ENCODE data around the gene KIF7.

KIF7 gene

DNA sequence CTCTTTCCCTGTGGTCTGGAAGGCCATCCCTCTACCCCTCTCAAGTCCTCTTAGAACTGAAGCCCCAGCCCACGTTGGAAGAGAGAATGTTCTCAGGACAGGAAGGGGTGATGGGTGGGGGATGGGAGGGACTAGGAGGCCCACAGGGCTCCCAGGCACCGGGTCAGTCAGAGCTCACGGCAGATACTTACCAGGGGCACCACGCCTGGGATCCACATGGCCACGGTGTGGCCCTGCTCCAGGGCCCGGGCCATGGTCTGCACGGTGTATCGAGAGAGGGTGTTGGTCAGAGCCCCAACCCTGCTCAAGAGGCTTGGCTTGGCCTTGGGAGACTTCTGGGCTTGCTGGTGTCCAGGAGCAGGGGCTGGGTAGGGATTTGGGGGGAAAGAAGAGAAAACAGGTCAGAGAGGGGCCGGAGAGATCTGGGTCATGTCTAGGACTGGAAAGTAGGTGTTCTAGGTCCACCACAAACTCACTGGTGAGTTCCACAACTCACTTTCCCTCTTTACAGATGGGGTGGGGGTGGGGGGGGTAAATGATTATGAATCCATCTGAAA is 14.1 kb upstream of the KIF7 start:
- no peak for DNase-seq (ENCODE audit: low read depth)

DNA sequence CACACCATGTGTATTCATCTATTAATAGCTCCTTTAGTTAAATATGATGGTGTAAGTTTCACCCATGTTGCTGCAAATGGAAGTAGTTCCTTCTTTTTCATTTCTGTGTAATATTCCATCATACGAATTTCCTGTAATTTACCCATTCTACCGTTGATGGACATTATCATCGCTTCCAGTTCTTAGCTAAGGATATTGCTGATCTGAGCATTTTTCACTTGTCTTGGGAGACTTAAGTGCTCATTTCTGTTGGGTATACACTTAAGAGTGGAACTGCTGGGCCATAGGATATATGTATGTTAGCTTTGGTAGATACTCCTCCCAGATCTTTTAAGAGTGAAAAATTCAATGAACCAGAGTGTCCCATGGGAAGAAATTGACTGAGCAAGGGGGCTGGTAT is 12.9 kb upstream of the KIF7 start:
- no peak for DNase-seq (ENCODE audit: low read depth)

DNA sequence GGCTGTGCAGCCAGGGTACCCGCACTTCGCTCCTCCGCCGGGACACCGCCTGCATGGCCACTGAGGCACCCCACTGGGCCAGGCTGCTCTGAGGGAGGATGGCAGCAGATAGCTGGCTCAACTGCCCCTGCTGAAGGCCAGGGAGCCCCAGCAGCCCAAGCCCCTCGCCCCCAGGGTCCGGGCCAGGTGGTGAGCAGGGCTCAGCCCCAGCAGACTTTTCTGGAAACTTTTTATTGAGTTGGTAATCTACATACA is 12.4 kb upstream of the KIF7 start:
- no peak for DNase-seq (ENCODE audit: low read depth)

DNA sequence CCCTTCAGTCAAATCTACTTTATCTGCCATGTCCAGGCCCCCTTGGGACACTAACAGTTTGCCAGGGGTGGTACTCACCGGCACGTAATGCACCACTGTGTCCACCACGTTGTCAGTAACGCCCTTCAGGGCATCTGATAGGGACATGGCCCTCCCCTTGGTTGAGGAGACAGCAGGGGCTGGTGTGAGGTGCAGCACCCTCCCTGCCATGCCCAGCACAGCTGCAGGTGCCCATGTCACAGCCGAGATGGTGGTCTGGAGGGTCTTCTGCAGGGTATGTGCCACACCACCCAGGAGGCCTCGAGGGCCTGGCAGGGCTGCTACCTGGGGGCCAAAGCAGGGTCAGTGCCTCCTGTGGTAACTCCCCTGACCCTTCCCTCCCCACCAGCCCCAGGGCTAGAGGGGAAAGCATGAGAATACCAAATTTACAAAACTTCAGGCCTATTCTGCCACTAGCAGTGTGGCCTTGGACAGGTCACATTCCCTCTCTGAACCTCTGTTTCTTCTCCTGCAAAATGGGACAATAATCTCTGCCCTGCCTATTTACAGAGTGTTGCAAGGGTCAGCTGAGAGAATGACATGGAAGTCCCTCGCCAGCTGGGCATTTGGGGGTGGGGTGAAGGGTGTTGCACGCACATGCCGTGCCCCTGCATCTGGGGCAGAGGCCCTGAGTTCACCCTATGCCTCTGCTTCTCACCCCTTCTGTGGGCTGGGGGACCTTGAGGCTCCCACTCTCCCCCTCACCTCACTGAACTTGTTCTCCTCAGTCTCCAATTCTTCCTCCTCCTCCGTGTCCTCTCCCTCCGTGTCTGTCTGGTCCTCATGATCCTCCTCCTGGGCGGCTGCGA is 11.8 kb upstream of the KIF7 start:
- no peak for DNase-seq (ENCODE audit: low read depth)

DNA sequence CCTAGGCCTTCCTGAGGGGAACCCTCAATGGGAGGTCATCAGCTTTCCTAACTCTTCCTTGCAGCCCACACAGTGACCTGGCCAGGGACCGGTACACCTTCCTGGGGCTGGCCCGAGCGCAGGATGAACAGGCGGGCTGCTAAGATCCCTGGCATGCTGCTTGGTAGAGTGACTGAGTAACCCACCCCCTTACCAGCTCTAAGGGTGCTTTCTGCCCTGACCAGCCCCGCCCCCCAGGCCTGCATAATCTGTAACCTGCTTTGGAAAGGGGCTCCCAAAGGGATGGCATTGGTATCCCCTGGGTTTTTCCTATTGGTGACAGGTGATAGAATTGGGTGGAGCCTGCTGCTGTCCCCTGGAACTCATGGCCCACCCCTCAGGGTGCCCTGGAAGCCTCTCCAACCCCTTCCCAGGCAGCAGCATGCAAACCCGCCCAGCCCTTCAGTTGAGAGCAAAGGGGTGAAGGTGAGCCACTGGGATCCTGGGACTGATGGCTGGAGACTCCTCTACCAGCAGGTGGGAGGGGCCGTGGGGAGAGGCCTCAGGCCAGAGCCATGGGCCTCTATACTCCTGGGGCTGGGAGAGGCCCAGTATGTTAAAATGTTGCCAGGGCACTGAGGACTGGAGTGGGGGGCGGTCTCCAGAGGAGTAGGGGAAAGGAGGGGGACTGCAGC is 11.1 kb upstream of the KIF7 start:
- no peak for DNase-seq (ENCODE audit: low read depth)

DNA sequence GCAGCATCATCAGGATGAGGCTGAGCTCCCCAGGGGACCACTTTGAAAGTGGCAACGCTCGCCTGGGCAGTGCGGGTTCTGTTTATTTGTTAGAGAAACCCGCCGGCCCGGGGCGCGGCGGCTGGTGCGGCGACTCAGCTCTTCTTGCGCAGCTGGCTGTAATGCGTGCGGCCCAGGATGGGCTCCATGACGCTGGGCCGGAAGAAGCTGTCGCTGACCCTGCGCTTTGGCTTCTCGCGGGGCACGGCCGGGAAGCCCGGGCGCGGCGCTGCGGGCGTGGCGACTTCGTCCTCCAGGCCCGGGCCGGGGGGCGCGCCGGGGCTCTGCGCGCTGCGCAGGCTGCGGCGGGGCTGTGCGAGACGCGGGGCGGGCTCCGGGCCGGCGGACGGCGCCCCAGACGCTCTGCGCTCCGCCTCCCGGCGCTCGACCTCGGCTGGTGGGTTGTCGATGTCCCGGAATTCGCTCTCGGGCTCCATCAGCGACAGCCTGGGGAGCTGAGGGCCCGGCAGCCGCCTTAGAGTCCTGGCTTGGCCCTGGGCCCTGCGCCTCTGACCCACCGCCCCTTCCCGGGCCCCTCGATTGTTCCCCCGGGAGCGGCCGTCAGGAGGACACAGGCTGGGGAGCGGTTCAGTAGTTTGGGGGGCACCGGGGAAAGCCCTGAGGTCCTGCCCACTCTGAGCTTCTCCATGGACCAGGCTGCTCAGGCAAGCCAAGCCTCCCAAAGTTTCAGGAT is 10.3 kb upstream of the KIF7 start:
- no peak for DNase-seq (ENCODE audit: low read depth)

DNA sequence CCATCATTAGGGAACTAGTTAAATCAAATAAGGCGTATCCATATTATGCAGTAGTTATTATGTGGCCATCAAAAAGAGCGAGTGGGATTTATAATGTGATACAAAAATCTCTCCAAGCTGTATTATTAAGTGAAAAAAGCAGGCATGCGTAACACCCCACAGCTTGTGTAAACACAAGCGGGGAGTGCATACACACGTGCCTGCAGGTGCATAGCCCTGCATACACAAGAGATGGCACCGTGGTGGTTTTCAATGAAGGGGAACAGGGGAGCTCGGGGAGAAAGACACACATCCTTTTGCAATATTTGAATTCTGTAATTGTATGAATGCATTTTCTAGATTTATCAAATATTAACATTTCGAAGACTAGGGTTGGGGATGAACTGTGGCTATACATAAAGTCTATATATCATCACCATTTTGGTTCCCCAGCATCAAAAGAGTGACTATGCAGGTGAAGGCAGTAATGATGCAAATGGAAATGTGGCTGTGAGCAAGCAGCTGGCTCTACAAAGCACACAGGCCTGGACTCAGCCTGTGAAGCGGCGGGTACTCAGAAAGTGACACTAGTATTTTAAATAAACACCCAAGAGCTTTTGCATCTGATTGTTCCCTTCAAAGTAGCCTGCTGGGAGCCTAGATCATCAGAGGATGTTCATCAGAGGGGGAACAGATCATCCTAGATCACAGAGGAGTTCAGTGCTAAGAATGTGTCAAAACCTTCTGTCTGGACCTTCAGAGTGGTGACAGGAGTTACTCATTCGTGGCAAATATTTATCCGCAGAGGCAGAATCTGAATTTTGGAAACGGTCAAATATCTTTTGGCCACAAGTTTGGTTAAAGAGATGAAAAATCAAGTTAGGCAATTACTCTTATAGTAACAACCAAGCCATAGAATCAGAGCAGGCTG is 9.4 kb upstream of the KIF7 start:
- no peak for DNase-seq (ENCODE audit: low read depth)

DNA sequence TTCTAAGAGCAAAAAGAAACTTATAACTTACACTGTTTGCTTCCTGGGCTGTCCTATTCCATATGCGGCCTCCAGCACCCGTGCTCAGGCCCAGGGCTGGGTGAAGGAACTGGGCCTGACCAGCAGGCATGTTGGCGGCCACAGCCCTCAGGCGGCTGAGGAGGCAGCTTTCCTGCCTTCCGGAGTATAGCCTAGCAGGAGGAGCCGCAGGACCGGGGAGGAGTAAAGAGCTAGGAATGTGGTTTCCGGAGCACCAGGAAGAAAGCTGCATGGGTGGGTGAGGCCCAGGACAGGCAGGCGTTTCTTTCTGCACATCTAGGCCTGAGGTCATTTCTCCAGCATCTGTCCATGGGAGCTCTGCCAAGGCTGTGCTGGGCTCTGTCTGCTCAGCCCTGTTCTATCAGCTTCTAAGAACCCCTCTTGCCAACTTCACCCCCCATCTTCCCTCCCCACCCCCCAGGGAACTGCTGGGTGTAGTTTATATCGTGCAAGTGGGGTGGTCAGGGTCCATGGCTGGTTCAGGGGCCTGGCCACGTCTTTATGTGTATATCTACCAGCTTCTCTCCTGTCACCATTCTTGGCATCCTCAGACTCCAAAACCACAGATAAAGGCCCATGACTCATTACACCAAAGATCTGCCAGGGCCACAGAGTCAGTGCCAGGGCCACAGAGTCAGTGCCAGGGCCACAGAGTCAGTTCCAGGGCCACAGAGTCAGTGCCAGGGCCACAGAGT is 7.8 kb upstream of the KIF7 start:
- DNase-seq (ENCODE audit: low read depth): no peak

DNA sequence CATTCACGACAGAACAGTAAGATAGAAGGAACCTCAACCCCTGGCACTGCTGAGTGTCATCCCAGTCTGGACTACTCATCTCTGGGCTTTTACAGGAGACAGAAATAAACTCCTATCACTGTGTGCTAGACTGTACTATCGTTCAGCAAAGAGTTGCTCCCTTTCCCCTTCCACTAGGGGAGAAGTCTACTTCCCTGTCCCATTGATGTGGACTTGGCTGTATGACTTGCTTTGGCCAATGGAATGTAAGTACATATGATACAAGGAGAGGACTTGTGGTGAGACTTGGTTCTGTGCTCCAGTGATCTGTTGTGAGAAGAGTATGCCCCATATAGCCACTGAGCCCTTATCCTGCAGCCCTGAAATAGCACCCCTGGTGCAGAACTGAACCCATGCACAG is 5.3 kb upstream of the KIF7 start:
- no peak for DNase-seq (ENCODE audit: low read depth)

DNA sequence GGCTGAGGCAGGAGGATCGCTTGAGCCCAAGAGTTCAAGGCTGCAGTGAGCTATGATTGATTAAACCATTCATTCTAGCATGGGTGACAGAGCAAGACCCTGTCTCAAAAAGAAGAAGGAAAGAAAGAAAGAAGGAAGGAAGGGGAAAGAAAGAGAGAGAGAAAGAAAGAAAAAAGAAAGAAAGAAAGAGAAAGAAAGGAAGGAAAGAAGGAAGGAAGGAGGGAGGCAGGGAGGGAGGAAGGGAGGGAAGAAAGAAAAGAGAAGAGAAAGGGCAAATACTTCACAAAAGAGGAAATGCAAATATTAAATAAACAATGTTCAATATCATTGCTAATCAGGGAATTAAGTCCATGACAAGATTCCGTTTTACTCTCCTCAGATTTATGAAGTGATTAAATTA is 4.0 kb upstream of the KIF7 start:
- DNase-seq (ENCODE audit: low read depth): no peak

DNA sequence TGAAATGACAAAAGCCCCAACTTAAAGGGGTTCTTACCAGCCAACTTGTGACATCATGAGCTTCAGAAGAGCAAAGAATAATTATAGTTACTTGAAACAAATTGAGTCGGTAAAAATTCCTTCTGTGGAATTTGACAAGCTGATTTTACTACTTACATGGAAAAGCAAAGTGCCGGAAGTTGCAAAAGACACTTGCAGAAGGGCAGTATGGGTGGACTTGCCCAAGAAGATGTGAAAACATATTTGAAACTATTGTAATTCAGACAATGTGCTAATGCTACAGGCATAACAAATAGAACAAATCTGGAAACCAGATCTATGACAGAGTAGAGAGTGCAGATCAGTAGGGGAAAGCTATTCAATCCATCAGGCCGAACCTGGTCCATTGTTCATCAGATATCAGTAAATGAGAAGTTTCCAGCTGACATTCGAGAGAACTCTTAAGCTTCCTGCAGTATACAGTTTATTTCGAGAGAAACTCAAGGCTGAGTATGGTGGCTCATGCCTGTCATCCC is 2.5 kb upstream of the KIF7 start:
- DNase-seq (ENCODE audit: low read depth): no peak

DNA sequence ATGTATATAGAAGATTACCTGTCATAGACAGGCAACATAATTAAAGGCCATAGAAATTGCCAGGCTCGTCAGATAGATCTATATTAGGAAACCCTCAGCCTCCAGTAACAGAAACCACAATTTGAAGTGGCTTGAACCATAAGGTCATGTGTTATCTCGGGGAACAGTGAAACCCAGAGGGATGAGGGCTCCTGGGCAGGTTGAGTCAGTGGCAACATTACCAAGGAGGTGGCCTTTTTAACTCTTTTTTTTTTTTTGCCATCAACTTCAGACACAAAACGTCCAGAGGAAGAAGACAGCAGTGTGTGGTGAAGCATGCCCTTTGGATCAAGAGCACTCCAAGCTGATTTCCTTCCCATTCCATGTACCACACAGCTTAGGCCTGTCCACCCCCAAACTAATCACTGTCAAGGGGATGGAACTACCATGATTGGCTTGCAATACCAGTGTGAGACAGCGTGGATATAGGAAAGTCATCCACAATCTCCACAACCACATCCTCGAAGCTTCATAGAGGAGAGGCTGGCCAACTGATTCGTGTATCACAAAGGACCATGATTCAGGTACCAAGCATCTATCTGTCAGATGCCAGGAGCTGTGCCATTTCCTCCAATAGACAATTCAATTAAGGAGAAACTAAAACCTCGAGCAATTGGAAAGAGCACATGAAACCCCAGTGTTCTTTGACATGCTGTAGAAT is 999 bp upstream of the KIF7 start:
- no peak for DNase-seq (ENCODE audit: low read depth)

DNA sequence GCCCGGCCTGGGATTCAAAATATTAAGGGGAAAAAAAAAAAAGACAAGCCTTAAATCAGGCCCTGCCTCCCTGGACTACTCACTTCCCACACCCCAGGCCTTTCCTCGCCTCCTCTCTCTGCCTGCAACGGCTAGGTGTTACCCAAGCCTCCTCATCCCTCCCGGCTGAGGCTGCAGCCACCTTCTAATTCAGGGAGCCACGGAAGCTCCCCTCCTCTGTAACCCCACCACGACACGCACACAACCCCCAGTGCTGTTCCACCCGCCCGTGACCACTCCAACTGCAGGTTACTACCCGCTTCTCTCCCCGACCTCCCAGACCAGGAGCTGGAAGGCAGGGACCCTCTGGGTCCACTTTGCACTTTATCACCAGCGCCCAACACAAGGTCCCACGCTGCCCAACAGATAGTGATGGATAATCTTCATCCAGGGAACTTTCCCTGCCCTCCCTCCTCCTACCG is 936 bp downstream of the KIF7 start:
- DNase-seq (ENCODE audit: low read depth): no peak

DNA sequence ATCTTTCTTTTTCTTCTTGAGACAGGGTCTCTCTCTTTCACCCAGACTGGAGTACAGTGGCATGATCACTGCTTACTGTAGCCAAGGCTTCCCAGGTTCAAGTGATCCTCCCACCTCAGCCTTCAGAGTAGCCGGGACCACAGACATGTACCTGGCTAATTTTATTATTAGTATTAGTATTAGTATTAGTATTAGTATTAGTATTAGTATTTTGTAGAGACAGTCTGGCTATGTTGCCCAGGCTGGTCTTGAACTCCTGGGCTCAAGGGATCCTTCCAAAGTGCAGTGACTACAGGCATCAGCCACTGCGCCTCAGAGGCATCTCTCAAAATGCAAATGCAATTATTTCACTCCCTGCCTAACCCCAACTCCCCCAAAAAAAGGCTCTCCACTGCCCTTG is 1.7 kb downstream of the KIF7 start:
- DNase-seq (ENCODE audit: low read depth): no peak

DNA sequence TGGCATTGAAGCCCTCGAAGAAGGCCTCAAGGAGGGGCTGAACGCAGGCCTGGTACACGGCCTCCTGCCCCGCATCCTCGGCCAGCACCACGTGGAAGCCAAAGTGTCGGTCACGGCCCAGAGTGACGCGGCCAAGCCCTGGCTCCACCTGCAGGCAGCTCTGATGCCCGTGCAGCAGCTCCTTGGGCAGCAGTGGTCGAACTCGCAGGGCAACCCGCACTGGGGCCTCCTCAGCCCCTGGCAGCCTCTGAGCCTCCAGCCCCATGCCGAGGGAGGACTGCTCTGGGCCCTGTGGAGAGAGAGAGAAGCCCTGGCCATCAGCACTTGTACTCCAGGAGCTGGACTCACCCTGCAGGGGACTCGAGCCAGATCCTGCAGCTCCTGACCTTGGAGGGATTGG is 2.6 kb downstream of the KIF7 start:
- DNase-seq (ENCODE audit: low read depth): no peak

DNA sequence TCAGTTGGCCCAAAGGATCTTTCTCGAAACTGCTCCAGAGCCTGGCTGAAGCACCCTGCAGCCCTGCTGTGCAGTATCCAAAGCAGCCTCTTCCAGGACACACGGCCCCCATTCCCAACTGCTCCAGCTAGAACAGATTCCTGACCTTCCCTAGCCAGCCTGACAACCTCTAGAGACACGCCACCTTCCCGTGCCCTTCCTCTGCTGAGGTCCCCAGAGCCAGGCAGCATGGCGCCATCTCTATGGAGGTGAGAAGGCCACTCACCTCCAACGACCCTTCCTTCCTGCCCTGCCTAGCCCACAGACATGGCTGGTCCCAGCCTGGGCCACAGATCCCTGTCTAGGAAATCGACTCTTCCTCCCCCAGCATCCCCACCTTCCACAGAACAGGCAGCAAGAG is 3.1 kb downstream of the KIF7 start:
- no peak for DNase-seq (ENCODE audit: low read depth)

DNA sequence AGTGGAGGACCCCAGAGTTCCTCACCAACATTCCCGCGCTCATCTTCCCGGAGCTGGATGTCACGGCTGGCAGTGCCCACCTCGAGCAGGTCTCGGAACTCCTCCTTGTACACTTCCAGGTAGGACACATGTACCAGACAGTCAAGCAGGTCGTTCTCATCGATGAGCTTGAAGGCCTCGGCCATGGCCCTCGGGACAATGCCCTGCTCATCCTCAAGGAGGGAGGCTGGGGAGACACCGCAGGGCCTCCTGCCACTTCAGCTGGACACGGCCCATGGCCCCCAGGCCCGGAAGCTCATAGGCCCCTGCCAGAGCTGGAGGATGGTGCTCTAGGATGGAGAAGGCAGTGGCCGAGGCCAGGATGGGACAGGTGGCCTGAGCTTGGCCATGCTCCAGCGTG is 5.6 kb downstream of the KIF7 start:
- no peak for DNase-seq (ENCODE audit: low read depth)

DNA sequence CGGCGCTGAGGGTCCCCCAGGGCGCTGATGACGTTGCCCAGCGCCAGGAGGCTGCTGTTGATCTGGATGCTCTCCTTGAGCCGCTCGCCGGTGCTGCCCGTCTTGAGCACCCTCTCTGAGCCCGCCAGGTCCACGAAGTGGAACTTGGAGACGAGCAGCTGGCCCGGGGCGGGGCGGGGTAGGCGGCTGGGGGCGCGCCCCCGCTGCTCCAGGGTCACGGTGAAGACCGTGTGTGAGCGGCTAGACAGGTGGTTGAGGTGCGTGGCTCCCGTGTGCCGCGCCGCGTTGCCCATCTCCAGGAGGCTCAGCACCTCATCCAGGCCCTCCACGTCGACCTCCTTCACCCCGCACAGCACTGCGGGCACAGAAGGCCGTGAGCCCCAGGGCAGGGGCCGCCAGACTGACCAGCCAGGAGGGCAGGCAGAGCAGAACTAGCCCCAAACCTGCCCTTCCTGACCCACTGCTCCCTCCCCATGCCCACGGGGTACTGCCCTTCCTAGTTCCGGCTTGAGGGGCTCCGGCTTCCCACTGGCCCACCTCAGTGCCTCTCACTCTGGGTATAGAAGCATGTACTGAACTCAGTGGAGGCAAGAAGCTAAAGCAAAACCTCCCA is 6.1 kb downstream of the KIF7 start:
- no peak for DNase-seq (ENCODE audit: low read depth)

DNA sequence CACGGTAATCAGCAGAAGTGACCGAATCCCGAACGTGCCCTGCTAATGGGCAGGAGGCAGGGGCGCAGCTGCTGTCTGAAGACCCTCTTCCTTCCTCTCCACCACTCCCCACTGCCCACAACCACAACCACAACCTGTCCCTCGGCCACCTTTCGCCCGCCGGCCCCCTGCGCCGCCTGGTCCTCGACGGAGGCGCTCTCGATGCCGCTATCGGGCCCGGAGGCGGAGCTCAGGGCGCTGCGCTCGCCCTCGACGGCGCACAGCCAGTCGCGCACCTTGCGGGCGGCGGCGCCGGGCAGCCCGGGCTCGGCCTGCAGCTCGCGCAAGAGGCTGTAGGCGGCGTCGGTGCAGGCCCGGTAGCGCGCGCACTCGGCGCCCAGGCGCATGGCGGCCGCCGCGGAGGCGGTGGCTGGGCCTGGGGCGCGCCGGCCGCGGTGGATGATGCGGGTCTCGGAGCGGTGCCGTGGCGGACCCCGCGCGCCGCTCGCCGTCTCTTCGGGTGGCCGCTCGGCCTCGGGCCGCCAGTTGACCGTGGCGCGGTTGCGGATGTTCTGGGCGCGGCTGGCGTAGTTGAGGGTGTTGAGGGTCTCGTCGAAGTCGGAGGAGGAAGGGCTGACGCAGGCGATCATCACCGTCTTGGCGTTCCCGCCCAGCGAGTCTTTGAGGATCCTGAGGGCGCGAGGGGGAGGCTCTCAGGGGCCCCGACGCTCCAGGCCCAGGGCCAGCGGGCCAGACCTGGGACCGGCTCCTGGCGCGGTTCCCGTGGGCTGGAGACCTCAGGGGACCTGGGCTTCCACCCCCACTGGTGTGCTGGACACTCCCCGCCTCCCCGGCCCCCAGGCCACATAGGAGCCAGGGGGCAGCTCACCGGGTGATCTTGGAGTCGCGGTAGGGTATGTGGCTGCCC is 6.9 kb downstream of the KIF7 start:
- DNase-seq (ENCODE audit: low read depth): no peak
